ENCODE measurements around the gene HTD2. TPM values are rescaled to one million over a fixed set of nuclear protein-coding genes. Genes with fewer than 3 reads are reported as not detected.

HTD2 gene
- total RNA-seq, 8 experiments from 2014 or later, result 7.2 to 10.8 (median 9.0) TPM

GRCh38 chr3:58355179-58355578 lies 48.9 kb downstream of the HTD2 start:
- no peak overlapping the region for H3K27ac ChIP-seq
- H3K4me1 ChIP-seq (replicated peaks in 1 of 2), result no peaks in the 10 kb centered on the region
- WGBS, 10 experiments, result 73 to 100% (median 92%) methylated on average over 1 to 8 of the region's 8 CpGs; no CpG with 5 or more reads in 2 of the 10 experiments
- ATAC-seq (replicated peaks in 6 of 8), result no peak
- in situ Hi-C loops (cut with MboI; ENCODE audit: low pct_unique_long_range_greater_than_20kb in 2 of 9, low sequenced_read_pairs in 9 of 9, unreplicated experiment in 9 of 9), result no loop called here
- no peak overlapping the region for H3K4me3 ChIP-seq

- Histone ChIP-seq H3K27ac (no peak overlapping the region), H3K4me1 (replicated peaks in 1 of 2) (no peaks in the 10 kb centered on the region), H3K4me3 (no peak overlapping the region)
- 14 to 86% (median 50%) methylated on average over 1 to 4 of the region's 4 CpGs; no CpG with 5 or more reads in 5 of the 10 experiments for WGBS, 10 experiments
- peak in 1 of 8 experiments; percentile 10 for ATAC-seq (replicated peaks in 6 of 8)
- in situ Hi-C loops (cut with MboI; ENCODE audit: low pct_unique_long_range_greater_than_20kb in 2 of 9, low sequenced_read_pairs in 9 of 9, unreplicated experiment in 9 of 9), result no loop called here
These were observed 49.7 kb downstream of the HTD2 start for GRCh38 chr3:58356054-58356453.

GRCh38 chr3:58357402-58357801 lies 51.1 kb downstream of the HTD2 start:
- WGBS, 10 experiments, result 90 to 100% (median 100%) methylated on average over 1 to 3 of the region's 3 CpGs; no CpG with 5 or more reads in 3 of the 10 experiments
- no peaks in the 10 kb centered on the region for H3K4me1 ChIP-seq (replicated peaks in 1 of 2)
- in situ Hi-C loops (cut with MboI; ENCODE audit: low pct_unique_long_range_greater_than_20kb in 2 of 9, low sequenced_read_pairs in 9 of 9, unreplicated experiment in 9 of 9), result no loop called here
- ATAC-seq (replicated peaks in 6 of 8), result no peak
- H3K27ac ChIP-seq, result no peak overlapping the region
- H3K4me3 ChIP-seq, result no peak overlapping the region

GRCh38 chr3:58358092-58358491 lies 51.8 kb downstream of the HTD2 start:
- H3K27ac ChIP-seq, result no peak overlapping the region
- ATAC-seq (replicated peaks in 6 of 8), result no peak
- H3K4me1 ChIP-seq (replicated peaks in 1 of 2), result no peaks in the 10 kb centered on the region
- no peak overlapping the region for H3K4me3 ChIP-seq
- in situ Hi-C loops (cut with MboI; ENCODE audit: low pct_unique_long_range_greater_than_20kb in 2 of 9, low sequenced_read_pairs in 9 of 9, unreplicated experiment in 9 of 9), result no loop called here
- 80 to 100% (median 90%) methylated on average over 1 to 2 of the region's 3 CpGs; no CpG with 5 or more reads in 3 of the 10 experiments for WGBS, 10 experiments

GRCh38 chr3:58358808-58359207 lies 52.5 kb downstream of the HTD2 start:
- in situ Hi-C loops (cut with MboI; ENCODE audit: low pct_unique_long_range_greater_than_20kb in 2 of 9, low sequenced_read_pairs in 9 of 9, unreplicated experiment in 9 of 9), result no loop called here
- ATAC-seq (replicated peaks in 6 of 8), result no peak
- WGBS, 10 experiments, result 67 to 100% (median 91%) methylated on average over 1 to 4 of the region's 4 CpGs; no CpG with 5 or more reads in 1 of the 10 experiments
- H3K4me1 ChIP-seq (replicated peaks in 1 of 2), result no peaks in the 10 kb centered on the region
- no peak overlapping the region for H3K27ac ChIP-seq
- no peak overlapping the region for H3K4me3 ChIP-seq

GRCh38 chr3:58359621-58360020 lies 53.3 kb downstream of the HTD2 start:
- 0 to 100% (median 57%) methylated on average over 1 to 4 of the region's 4 CpGs; no CpG with 5 or more reads in 1 of the 10 experiments for WGBS, 10 experiments
- peak in 3 of 8 experiments; percentile 74 to 92 (median 80) for ATAC-seq (replicated peaks in 6 of 8)
- no peaks in the 10 kb centered on the region for H3K4me1 ChIP-seq (replicated peaks in 1 of 2)
- in situ Hi-C loops (cut with MboI; ENCODE audit: low pct_unique_long_range_greater_than_20kb in 2 of 9, low sequenced_read_pairs in 9 of 9, unreplicated experiment in 9 of 9), result no loop called here
- no peak overlapping the region for H3K4me3 ChIP-seq
- no peak overlapping the region for H3K27ac ChIP-seq

- ATAC-seq (replicated peaks in 6 of 8), result peak in 1 of 8 experiments; percentile 51
- in situ Hi-C loops (cut with MboI; ENCODE audit: low pct_unique_long_range_greater_than_20kb in 2 of 9, low sequenced_read_pairs in 9 of 9, unreplicated experiment in 9 of 9), result no loop called here
- no peak overlapping the region for H3K4me3 ChIP-seq
- H3K27ac ChIP-seq, result no peak overlapping the region
- H3K4me1 ChIP-seq (replicated peaks in 1 of 2), result no peaks in the 10 kb centered on the region
These were observed 55.5 kb downstream of the HTD2 start for GRCh38 chr3:58361866-58362265.

- WGBS, 10 experiments, result 43 to 100% (median 100%) methylated on average over 1 of the region's 1 CpG; no CpG with 5 or more reads in 2 of the 10 experiments
- in situ Hi-C loops (cut with MboI; ENCODE audit: low pct_unique_long_range_greater_than_20kb in 2 of 9, low sequenced_read_pairs in 9 of 9, unreplicated experiment in 9 of 9), result no loop called here
- H3K4me3 ChIP-seq, result no peak overlapping the region
- H3K4me1 ChIP-seq (replicated peaks in 1 of 2), result peaks cover 0 to 5% of the 10 kb centered on the region in 2 donors
- ATAC-seq (replicated peaks in 6 of 8), result no peak
- no peak overlapping the region for H3K27ac ChIP-seq
These were observed 60.4 kb downstream of the HTD2 start for GRCh38 chr3:58366699-58367098.

- Histone ChIP-seq H3K4me1 (replicated peaks in 1 of 2) (peaks cover 0 to 5% of the 10 kb centered on the region in 2 donors), H3K27ac (no peak overlapping the region), H3K4me3 (no peak overlapping the region)
- WGBS, 10 experiments, result 67 to 100% (median 100%) methylated on average over 1 of the region's 1 CpG; no CpG with 5 or more reads in 6 of the 10 experiments
- no peak for ATAC-seq (replicated peaks in 6 of 8)
- in situ Hi-C loops (cut with MboI; ENCODE audit: low pct_unique_long_range_greater_than_20kb in 2 of 9, low sequenced_read_pairs in 9 of 9, unreplicated experiment in 9 of 9), result no loop called here
These were observed 62.7 kb downstream of the HTD2 start for GRCh38 chr3:58369038-58369437.

Other genes starting within 250 kb of the HTD2 start
- 1 to 10 TPM in 1 of 8 experiments, under 1 TPM in 5, not detected in 2; 0.17 to 1.4 (median 0.27) TPM for gene DNASE1L3, start 95.5 kb upstream of the HTD2 start, total RNA-seq
- gene ABHD6, start 68.7 kb upstream of the HTD2 start, total RNA-seq, result 10 to 100 TPM in 2 of 8 experiments, 1 to 10 TPM in 6; 2.6 to 21.1 (median 7.3) TPM
- gene RPP14, start 275 bp upstream of the HTD2 start, total RNA-seq, result 10 to 100 TPM; 10.3 to 17.6 (median 14.3) TPM
- 10 to 100 TPM in 7 of 8 experiments, 1 to 10 TPM in 1; 8.4 to 34.6 (median 18.5) TPM for gene PXK, start 26.4 kb downstream of the HTD2 start, total RNA-seq
- gene PDHB, start 127.3 kb downstream of the HTD2 start, total RNA-seq, result 100 to 1,000 TPM in 2 of 8 experiments, 10 to 100 TPM in 6; 48.7 to 122 (median 80.9) TPM
- gene KCTD6, start 185.6 kb downstream of the HTD2 start, total RNA-seq, result 10 to 100 TPM in 7 of 8 experiments, 1 to 10 TPM in 1; 8.9 to 22.2 (median 17.5) TPM
- gene ACOX2, start 230.7 kb downstream of the HTD2 start, total RNA-seq, result 10 to 100 TPM in 3 of 8 experiments, 1 to 10 TPM in 3, under 1 TPM in 2; 0.33 to 17.4 (median 5.3) TPM